Upper lobe of left lung (tissue), 6 donors: ENCODE data around the gene ITSN1. TPM values are rescaled to one million over a fixed set of nuclear protein-coding genes. Genes with fewer than 3 reads are reported as not detected.

Experiments used
- ATAC-seq, 2 donors: fragments of 200-7000 bp; cut with Tn5 transposase; one replicate each; pipeline ENCODE4 v1.9.1; 2022; ENCODE audit warnings: mild to moderate bottlenecking in 2 of 2, moderate library complexity in 2 of 2; ENCODE audit not compliant: low FRiP score in 2 of 2
- DNase-seq, 2 donors: peaks; one replicate each; pipeline ENCODE4 v3.0.0-alpha.2; 2019 to 2020
- H3K27ac ChIP-seq, 4 donors: fragments of 200-600 bp; sonication (generic); one replicate each; pipeline ENCODE4 v1.5.1; 2016 to 2019
- H3K27me3 ChIP-seq, 4 donors: fragments of 200-600 bp; sonication (generic); one replicate each; pipeline ENCODE4 v1.5.1; 2017 to 2019
- H3K36me3 ChIP-seq, 4 donors: fragments of 200-600 bp; sonication (generic); one replicate each; pipeline ENCODE4 v1.5.1; 2016 to 2019
- H3K4me1 ChIP-seq, 4 donors: fragments of 200-600 bp; sonication (generic); one replicate each; pipeline ENCODE4 v1.5.1; 2018 to 2019
- H3K4me3 ChIP-seq, 4 donors: fragments of 200-600 bp; sonication (generic); one replicate each; pipeline ENCODE4 v1.5.1; 2017 to 2019; ENCODE audit warnings: mild to moderate bottlenecking in 2 of 4, moderate library complexity in 1 of 4
- H3K9me3 ChIP-seq, 4 donors: fragments of 200-600 bp; sonication (generic); one replicate each; pipeline ENCODE4 v1.5.1; 2018 to 2019
- EP300 ChIP-seq, 4 donors: sonication (generic); formaldehyde crosslinking; IDR thresholded peaks; one replicate each; pipeline ENCODE4 v1.5.1; 2017; ENCODE audit warnings: antibody characterized with exemption in 4 of 4, control low read depth in 2 of 4
- POLR2A ChIP-seq, 4 donors: fragments of 450-650 bp; IDR thresholded peaks; one replicate each; pipeline ENCODE4 v1.5.1; 2016 to 2017; ENCODE audit warnings: antibody characterized with exemption in 4 of 4, mild to moderate bottlenecking in 2 of 4
- POLR2AphosphoS5 ChIP-seq, 2 donors: sonication (generic); formaldehyde crosslinking; IDR thresholded peaks; one replicate each; pipeline ENCODE4 v1.5.1; 2017; ENCODE audit warnings: antibody characterized with exemption in 2 of 2
- WGBS, 2 donors: methylation state at CpG; one replicate each; pipeline ENCODE4 v1.1.5; 2017 to 2018; 5-methylcytosine and 5-hydroxymethylcytosine counted together
- total RNA-seq, 6 donors: library from RNA; depleted of rRNA in 4 of 6; stranded (reverse); fragments of >200 nt in 4 of 6; gene quantifications; one replicate each; pipeline versions ENCODE4 v1.1.0 to v1.2.1, GENCODE V29; 2016 to 2021
- TF ChIP-seq, protein P1 (sequence below), 6 experiments: fragments of 450-650 bp in 4 of 6; fragments of 200-600 bp in 2 of 6; sonication (generic) in 2 of 6; IDR thresholded peaks; one replicate each; pipeline ENCODE4 v1.5.1; 2016 to 2019; ENCODE audit warnings: antibody characterized with exemption in 6 of 6
- donor health status: DM: no; HTN: no; CAD: no; lungs with moderate emphysema.
- donor health status: DM: no; HTN: yes; CAD: no; lungs with severe emphysema.

ITSN1 gene
- total RNA-seq, 6 donors from 2014 or later: 19.3 to 103 (median 38.7) TPM

DNA sequence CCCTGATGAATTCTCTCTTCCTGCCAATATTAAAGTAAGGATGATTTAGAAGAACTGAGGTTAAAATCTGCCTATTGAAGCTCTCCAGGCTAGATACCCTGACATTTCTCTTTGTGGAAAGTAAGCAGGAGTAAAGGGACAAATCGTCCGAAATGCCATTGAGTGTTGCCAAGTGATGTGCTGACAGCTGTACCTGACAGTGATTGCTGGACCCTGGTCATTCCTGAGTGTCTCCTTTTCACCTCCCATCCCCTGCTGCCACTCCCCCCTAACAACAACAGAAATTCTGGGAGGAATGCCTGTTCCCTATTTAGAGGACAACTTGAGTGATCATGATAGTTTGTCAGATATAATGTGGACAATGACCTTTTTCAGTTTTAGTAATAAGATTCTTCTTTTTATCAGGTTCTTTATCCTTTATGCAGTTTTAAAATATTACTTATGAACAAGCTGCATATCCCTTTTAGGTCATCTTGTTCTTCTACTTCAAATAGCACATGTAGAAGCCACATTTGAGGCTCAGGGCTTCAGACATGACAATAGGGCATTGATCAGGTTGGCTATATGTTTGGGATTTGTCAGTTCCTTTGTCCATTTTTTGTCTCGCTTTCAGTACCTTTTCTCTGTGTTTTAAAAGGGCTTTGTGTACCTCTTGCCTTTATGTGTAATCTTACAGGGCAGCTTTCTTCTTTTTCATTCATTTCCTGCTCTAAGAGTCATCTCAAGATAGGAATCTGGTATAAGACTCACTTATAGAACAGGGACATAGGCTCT lies 56.0 kb downstream of the ITSN1 start:
- Histone ChIP-seq H3K36me3 (no peaks in the 10 kb centered on the region), H3K4me3 (no peak overlapping the region), H3K4me1 (peaks cover 0 to under 1% (median 0%) of the 10 kb centered on the region in 4 donors), H3K9me3 (no peaks in the 10 kb centered on the region), H3K27me3 (no peaks in the 10 kb centered on the region), H3K27ac (no peak overlapping the region)
- TF ChIP-seq EP300 (IDR thresholded peaks at IDR 0.05) (no peak), POLR2AphosphoS5 (IDR thresholded peaks at IDR 0.05) (no peak), POLR2A (IDR thresholded peaks at IDR 0.05) (no peak)
- TF ChIP-seq, protein P1, sequence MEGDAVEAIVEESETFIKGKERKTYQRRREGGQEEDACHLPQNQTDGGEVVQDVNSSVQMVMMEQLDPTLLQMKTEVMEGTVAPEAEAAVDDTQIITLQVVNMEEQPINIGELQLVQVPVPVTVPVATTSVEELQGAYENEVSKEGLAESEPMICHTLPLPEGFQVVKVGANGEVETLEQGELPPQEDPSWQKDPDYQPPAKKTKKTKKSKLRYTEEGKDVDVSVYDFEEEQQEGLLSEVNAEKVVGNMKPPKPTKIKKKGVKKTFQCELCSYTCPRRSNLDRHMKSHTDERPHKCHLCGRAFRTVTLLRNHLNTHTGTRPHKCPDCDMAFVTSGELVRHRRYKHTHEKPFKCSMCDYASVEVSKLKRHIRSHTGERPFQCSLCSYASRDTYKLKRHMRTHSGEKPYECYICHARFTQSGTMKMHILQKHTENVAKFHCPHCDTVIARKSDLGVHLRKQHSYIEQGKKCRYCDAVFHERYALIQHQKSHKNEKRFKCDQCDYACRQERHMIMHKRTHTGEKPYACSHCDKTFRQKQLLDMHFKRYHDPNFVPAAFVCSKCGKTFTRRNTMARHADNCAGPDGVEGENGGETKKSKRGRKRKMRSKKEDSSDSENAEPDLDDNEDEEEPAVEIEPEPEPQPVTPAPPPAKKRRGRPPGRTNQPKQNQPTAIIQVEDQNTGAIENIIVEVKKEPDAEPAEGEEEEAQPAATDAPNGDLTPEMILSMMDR (IDR thresholded peaks at IDR 0.05): no peak
- 78 to 87% methylated on average over 3 of the region's 3 CpGs for WGBS, 2 donors
- DNase-seq (no peak), ATAC-seq (no peak)

DNA sequence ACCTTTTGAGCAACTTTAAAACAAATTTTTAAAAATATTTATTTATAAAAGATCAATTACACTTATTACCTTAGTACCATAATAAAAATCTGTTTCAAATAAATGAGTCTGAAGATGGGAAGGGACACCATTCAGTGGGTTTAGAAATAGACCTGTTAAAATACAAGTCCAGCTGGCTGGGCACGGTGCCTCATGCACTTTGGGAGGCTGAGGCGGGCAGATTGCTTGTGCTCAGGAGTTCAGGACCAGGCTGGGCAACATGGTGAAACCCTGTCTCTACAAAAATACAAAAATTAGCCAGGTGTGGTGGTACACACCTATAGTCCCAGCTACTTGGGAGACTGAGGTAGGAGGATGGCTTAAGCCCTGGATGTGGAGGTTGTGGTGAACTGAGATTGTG lies 57.0 kb downstream of the ITSN1 start:
- H3K4me1 ChIP-seq: peaks cover 0 to 7% (median 5%) of the 10 kb centered on the region in 4 donors
- WGBS, 2 donors: 84 to 96% methylated on average over 2 of the region's 2 CpGs
- no peaks in the 10 kb centered on the region for H3K9me3 ChIP-seq
- no peak for DNase-seq
- no peaks in the 10 kb centered on the region for H3K27me3 ChIP-seq
- no peaks in the 10 kb centered on the region for H3K36me3 ChIP-seq
- no peak for ATAC-seq
- H3K4me3 ChIP-seq: no peak overlapping the region
- H3K27ac ChIP-seq: no peak overlapping the region
- no peak for TF ChIP-seq POLR2A (IDR thresholded peaks at IDR 0.05)
- TF ChIP-seq EP300 (IDR thresholded peaks at IDR 0.05): no peak
- TF ChIP-seq, protein P1 (IDR thresholded peaks at IDR 0.05): no peak
- no peak for TF ChIP-seq POLR2AphosphoS5 (IDR thresholded peaks at IDR 0.05)

DNA sequence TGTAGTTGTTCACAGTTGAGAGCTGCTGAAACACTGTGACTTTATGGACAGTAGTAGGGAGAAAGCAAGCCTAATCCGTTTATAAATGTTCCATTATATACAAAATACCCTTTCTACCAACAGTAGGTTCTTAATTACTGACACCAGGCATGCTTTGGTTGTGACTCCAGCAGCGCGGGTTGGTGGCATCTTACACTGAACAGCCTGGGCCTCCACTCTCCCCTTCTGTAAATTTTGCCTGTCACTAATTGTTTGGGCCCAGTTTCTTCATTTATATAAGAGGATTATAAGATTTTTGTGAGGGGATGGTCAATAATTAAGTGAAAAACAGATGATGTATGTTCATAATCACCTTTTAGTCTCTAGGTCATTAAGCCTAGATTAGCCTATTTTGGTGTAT lies 58.2 kb downstream of the ITSN1 start:
- Histone ChIP-seq H3K27ac (no peak overlapping the region), H3K36me3 (no peaks in the 10 kb centered on the region), H3K9me3 (no peaks in the 10 kb centered on the region), H3K4me1 (peaks cover 0 to 7% (median 5%) of the 10 kb centered on the region in 4 donors), H3K4me3 (no peak overlapping the region), H3K27me3 (no peaks in the 10 kb centered on the region)
- ATAC-seq (no peak), DNase-seq (no peak)
- TF ChIP-seq EP300 (IDR thresholded peaks at IDR 0.05): no peak
- no peak for TF ChIP-seq POLR2AphosphoS5 (IDR thresholded peaks at IDR 0.05)
- no peak for TF ChIP-seq POLR2A (IDR thresholded peaks at IDR 0.05)
- TF ChIP-seq, protein P1 (IDR thresholded peaks at IDR 0.05): no peak
- 86 to 94% methylated on average over 3 of the region's 3 CpGs for WGBS, 2 donors

DNA sequence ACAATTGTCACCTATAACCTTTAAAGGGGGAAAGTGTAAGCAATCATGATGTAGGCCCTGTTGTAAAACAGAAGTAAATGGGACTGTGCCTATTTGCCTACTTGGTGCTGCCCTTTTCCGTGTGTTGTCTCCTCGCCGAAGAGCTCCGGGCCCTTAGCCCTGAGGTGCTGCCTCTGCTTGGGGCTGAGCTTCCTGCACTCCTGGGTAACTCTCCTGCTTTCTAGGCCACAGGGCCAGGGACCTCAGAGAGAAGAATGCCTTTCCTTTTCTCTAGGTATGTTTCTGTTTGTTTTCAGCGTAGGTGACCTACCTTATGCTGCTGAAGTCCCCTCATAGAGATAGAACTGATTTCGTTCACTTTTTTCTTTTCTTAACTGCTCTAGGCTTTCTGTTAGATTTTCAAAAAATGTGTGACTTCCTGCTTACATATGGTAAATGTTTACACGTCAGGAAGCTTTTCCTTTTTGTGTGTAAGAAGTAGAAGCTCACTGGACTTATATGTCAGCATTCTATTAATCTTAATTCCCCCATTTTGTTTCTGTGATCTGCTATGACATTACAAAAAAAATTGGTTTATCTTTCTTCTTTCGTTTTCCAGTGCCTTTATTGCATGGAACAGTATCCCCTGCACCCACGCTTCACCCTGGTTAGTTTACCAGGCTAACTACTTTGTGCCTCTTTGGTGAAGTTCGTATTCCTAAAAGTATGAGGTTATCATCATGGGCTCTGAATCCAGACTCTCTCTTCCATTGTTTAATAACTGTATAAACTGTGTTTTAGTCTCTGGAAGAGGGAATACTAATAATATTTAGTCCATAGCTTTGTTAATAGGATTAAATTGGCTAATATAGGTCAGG lies 61.7 kb downstream of the ITSN1 start:
- H3K4me1 ChIP-seq: peaks cover 0 to 7% (median 5%) of the 10 kb centered on the region in 4 donors
- H3K36me3 ChIP-seq: no peaks in the 10 kb centered on the region
- peak; percentile 38 to 40 for ATAC-seq
- no peak for TF ChIP-seq POLR2A (IDR thresholded peaks at IDR 0.05)
- TF ChIP-seq, protein P1 (IDR thresholded peaks at IDR 0.05): no peak
- TF ChIP-seq EP300 (IDR thresholded peaks at IDR 0.05): no peak
- no peak for TF ChIP-seq POLR2AphosphoS5 (IDR thresholded peaks at IDR 0.05)
- peak in 1 of 2 donors; percentile 40 for DNase-seq
- peak overlapping the region in 1 of 4 donors; percentile 1 for H3K4me3 ChIP-seq
- no peaks in the 10 kb centered on the region for H3K27me3 ChIP-seq
- H3K9me3 ChIP-seq: peaks cover 0 to 5% (median 0%) of the 10 kb centered on the region in 4 donors
- peak overlapping the region; percentile 10 to 41 (median 32) for H3K27ac ChIP-seq
- 50 to 51% methylated on average over 10 of the region's 10 CpGs for WGBS, 2 donors
